CD4-positive, alpha-beta T cell (primary cell): Measurements from ENCODE around the gene SLAMF8. TPM values are rescaled to one million over a fixed set of nuclear protein-coding genes. Genes with fewer than 3 reads are reported as not detected.

Source experiments
- ATAC-seq: fragments of 200-7000 bp; cut with Tn5 transposase; one replicate; pipeline ENCODE4 v1.10.0; 2022; ENCODE audit warnings: mild to moderate bottlenecking; ENCODE audit not compliant: poor library complexity
- CTCF ChIA-PET: fragments of 350-600 bp; sonication (Branson Sonifier 250); formaldehyde crosslinking; loops from one replicate; lab custom pipeline; 2021; ENCODE audit warnings: antibody characterized with exemption, inconsistent platforms; lab: Charles Lee
- POLR2A ChIA-PET: fragments of 350-600 bp; sonication (Branson Sonifier 250); formaldehyde crosslinking; loops from one replicate; lab custom pipeline; 2021; ENCODE audit warnings: antibody characterized with exemption, inconsistent platforms; lab: Charles Lee
- DNase-seq, 14 experiments: peaks; one replicate each; pipeline ENCODE4 v3.0.0-alpha.2; 2013 to 2020; ENCODE audit warnings: mixed read lengths in 2 of 14
- H3K27ac ChIP-seq, 2 donors: one replicate each; pipeline versions ENCODE4 v1.5.1 to v1.7.0; 2013; ENCODE audit warnings: low read length in 2 of 2, low read depth in 1 of 2, mild to moderate bottlenecking in 1 of 2
- H3K27me3 ChIP-seq, 2 experiments: 1 replicate in 1 of 2; 2 replicates in 1 of 2; pipeline versions ENCODE4 v1.6.1 to v1.7.0; 2013; ENCODE audit warnings: low read length in 2 of 2, control low read depth in 1 of 2, mild to moderate bottlenecking in 1 of 2, moderate library complexity in 1 of 2; ENCODE audit not compliant: insufficient read depth in 2 of 2, control insufficient read depth in 1 of 2
- H3K36me3 ChIP-seq: one replicate; pipeline ENCODE4 v1.6.1; 2013; ENCODE audit warnings: low read length, control low read depth; ENCODE audit not compliant: insufficient read depth
- H3K4me1 ChIP-seq: one replicate; pipeline ENCODE4 v1.6.1; 2013; ENCODE audit warnings: low read length, control low read depth; ENCODE audit not compliant: insufficient read depth
- H3K4me3 ChIP-seq: one replicate; pipeline ENCODE4 v1.5.1; 2013; ENCODE audit warnings: mild to moderate bottlenecking, low read length, moderate library complexity
- H3K9me3 ChIP-seq, 2 experiments: 1 replicate in 1 of 2; 2 replicates in 1 of 2; pipeline versions ENCODE4 v1.6.1 to v1.7.0; 2013; ENCODE audit warnings: low read length in 2 of 2, mild to moderate bottlenecking in 2 of 2, control low read depth in 1 of 2, moderate library complexity in 1 of 2; ENCODE audit not compliant: control insufficient read depth in 1 of 2, insufficient read depth in 1 of 2
- H3K27ac Mint-ChIP-seq: one replicate; pipeline ENCODE4 v1.8.0; 2020; ENCODE audit warnings: mixed read lengths
- H3K27me3 Mint-ChIP-seq: one replicate; pipeline ENCODE4 v1.8.0; 2021; ENCODE audit warnings: mixed read lengths
- H3K36me3 Mint-ChIP-seq: one replicate; pipeline ENCODE4 v1.8.0; 2021; ENCODE audit warnings: low read depth, mixed read lengths
- H3K4me1 Mint-ChIP-seq: one replicate; pipeline ENCODE4 v1.8.0; 2021; ENCODE audit warnings: low read depth, mixed read lengths
- H3K4me3 Mint-ChIP-seq: one replicate; pipeline ENCODE4 v1.8.0; 2020; ENCODE audit warnings: mild to moderate bottlenecking, mixed read lengths
- H3K9me3 Mint-ChIP-seq: one replicate; pipeline ENCODE4 v1.8.0; 2020; ENCODE audit warnings: mixed read lengths
- CTCF ChIP-seq: fragments of 200-600 bp; IDR thresholded peaks from one replicate; pipeline ENCODE4 v1.8.0; 2022; ENCODE audit warnings: antibody characterized with exemption, mild to moderate bottlenecking
- intact Hi-C, 2 experiments: fragments of 100-400 bp; cut with DNase I in 1 of 2; cut with micrococcal nuclease in 1 of 2; formaldehyde crosslinking; loops; one replicate each; pipeline versions ENCODE4 v1.15.1 to v1.9.0; 2023 to 2025; cut with DNase I, micrococcal nuclease
- total RNA-seq, 174 experiments: library from RNA in 2 of 174; stranded (reverse) in 2 of 174; gene quantifications; one replicate each; pipeline ENCODE4 v1.2.3 and lab custom pipeline; 2021 to 2026

The SLAMF8 gene
- total RNA-seq, 2 experiments from 2014 or later, result 0.34 TPM; not detected in 1

DNA sequence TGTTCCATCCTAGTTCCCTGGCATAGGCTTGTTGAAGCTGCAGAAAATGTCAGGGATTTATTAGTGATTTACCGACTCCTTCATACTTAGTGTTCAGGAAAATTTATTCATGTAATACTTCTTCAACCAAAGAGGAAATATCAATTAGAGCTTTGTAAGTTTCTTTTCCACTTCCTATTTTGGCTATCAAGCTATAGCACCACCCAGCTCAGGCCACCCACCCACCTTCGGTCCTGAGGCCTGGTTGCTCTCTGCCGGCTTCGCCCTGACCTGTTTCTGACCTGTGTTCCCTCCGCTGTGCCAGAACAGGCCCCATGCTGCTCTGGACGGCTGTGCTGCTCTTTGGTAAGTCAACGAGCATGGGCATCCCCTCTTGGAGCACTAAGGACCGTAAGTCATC, 24.6 kb upstream of the SLAMF8 start, which contains the start of gene FCRL6:
Gene FCRL6 (plus strand): TSS at position 250 of the 400 bp plus-strand sequence. CDS start 65 bp downstream, at position 315.
- Histone ChIP-seq H3K27me3 (no peaks in the 10 kb centered on the region), H3K9me3 (no peaks in the 10 kb centered on the region), H3K4me1 (peaks cover 32% of the 10 kb centered on the region), H3K27ac (no peak within 1 kb of the TSS), H3K4me3 (peak within 1 kb of the TSS; percentile 3), H3K36me3 (no peaks in the 10 kb centered on the region)
- Mint-ChIP-seq H3K9me3 (no peaks in the 10 kb centered on the region), H3K4me1 (peaks cover 16% of the 10 kb centered on the region), H3K4me3 (no peak within 1 kb of the TSS), H3K27ac (no peak within 1 kb of the TSS), H3K36me3 (no peaks in the 10 kb centered on the region), H3K27me3 (peaks cover 5% of the 10 kb centered on the region)
- no peak for ATAC-seq
- intact Hi-C loops, result no loop called here
- TF ChIP-seq CTCF, result no peak
- ChIA-PET CTCF (interaction anchor here (0.8 kb wide), 1 partner anchor 12 kb away, joined by 3 read pairs; no protein-coding TSS in a partner anchor), POLR2A (no interaction called here)
- no peak for DNase-seq

- no peaks in the 10 kb centered on the region for H3K9me3 Mint-ChIP-seq
- intact Hi-C loops, result no loop called here
- POLR2A ChIA-PET, result interaction anchor here (0.6 kb wide), 1 partner anchor 13 kb away, joined by 3 read pairs; no protein-coding TSS in a partner anchor
- H3K4me1 Mint-ChIP-seq, result peaks cover 16% of the 10 kb centered on the region
- TF ChIP-seq CTCF, result no peak
- Histone ChIP-seq H3K27ac (no peak overlapping the region), H3K9me3 (no peaks in the 10 kb centered on the region), H3K36me3 (no peaks in the 10 kb centered on the region), H3K4me1 (peaks cover 27% of the 10 kb centered on the region), H3K27me3 (no peaks in the 10 kb centered on the region), H3K4me3 (no peak overlapping the region)
- ATAC-seq (no peak), DNase-seq (no peak)
- no peak overlapping the region for H3K4me3 Mint-ChIP-seq
- H3K27me3 Mint-ChIP-seq, result peaks cover 5% of the 10 kb centered on the region
- CTCF ChIA-PET, result interaction anchor here (0.9 kb wide), 1 partner anchor 87 kb away, joined by 3 read pairs; no protein-coding TSS in a partner anchor
- H3K27ac Mint-ChIP-seq, result no peak overlapping the region
- no peaks in the 10 kb centered on the region for H3K36me3 Mint-ChIP-seq
Measured at GRCh38 chr1:159803956-159804689, 22.6 kb upstream of the SLAMF8 start.

DNA sequence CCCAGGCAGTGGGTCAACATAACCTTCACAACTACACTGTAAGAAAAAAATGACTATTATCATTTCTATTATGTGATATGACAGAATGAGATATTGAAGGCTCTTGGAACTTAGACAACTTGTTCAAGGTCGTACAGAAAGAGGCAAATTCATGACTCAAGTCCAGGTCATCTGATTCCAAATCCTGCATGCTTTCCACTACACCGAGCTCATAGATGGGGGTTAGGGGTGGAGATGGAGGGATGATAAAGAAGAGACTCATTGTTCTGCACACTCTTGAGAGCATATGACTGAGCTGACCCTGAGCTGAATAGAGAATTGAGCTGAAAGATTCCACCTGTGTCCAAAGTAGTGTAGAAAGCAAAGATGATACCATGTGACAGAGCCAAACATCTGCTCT, 21.7 kb upstream of the SLAMF8 start:
- ChIA-PET POLR2A (interaction anchor here (0.6 kb wide), 1 partner anchor 12 kb away, joined by 3 read pairs; no protein-coding TSS in a partner anchor), CTCF (no interaction called here)
- peaks cover 20% of the 10 kb centered on the region for H3K4me1 ChIP-seq
- no peaks in the 10 kb centered on the region for H3K36me3 ChIP-seq
- no peak overlapping the region for H3K27ac Mint-ChIP-seq
- peaks cover 5% of the 10 kb centered on the region for H3K27me3 Mint-ChIP-seq
- H3K4me3 ChIP-seq, result no peak overlapping the region
- H3K4me1 Mint-ChIP-seq, result peaks cover 12% of the 10 kb centered on the region
- no peaks in the 10 kb centered on the region for H3K9me3 Mint-ChIP-seq
- no peaks in the 10 kb centered on the region for H3K27me3 ChIP-seq
- H3K4me3 Mint-ChIP-seq, result no peak overlapping the region
- no peak for DNase-seq
- TF ChIP-seq CTCF, result no peak
- intact Hi-C loops, result no loop called here
- no peaks in the 10 kb centered on the region for H3K9me3 ChIP-seq
- ATAC-seq, result no peak
- no peak overlapping the region for H3K27ac ChIP-seq
- H3K36me3 Mint-ChIP-seq, result no peaks in the 10 kb centered on the region
